GM19239 (cell line): ENCODE results near the gene IL37.
A peak's percentile ranks its signal among the peaks of the same experiment; 100 is the strongest.

Experiments used
- DNase-seq: peaks from one replicate; pipeline ENCODE4 v3.0.0; 2011; ENCODE audit warnings: low spot score; ENCODE audit not compliant: insufficient read length
- FAIRE-seq: peaks from 2 replicates; lab custom pipeline; 2011; peaks lifted over from hg19 to GRCh38; lab: Jason Lieb, UNC

IL37 gene

DNA sequence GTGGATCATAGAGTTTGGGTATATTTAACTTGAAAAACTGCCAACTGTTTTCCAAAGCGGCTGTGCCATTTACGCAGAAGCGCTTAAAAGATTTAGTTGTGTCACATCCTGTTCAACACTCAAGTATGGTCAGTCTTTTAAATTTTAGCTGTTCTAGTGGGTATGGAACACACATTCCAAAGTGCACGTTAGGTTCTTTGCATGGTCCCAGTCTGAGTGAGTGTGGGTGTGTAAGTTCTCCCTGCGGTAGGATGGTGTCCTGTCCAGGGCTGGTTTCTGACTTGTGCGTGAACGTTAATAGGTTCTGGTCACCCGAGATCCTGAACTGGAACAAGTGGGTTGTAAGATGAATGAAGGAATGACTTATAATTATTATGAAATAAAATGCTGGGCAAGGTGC lies 38.5 kb downstream of the IL37 start:
- FAIRE-seq: no peak

GRCh38 chr2:112954364-112954763 lies 43.4 kb downstream of the IL37 start:
- DNase-seq (no peak), FAIRE-seq (no peak)

More for the DNA sequence above, 38.5 kb downstream of the IL37 start:
- no peak for DNase-seq

DNA sequence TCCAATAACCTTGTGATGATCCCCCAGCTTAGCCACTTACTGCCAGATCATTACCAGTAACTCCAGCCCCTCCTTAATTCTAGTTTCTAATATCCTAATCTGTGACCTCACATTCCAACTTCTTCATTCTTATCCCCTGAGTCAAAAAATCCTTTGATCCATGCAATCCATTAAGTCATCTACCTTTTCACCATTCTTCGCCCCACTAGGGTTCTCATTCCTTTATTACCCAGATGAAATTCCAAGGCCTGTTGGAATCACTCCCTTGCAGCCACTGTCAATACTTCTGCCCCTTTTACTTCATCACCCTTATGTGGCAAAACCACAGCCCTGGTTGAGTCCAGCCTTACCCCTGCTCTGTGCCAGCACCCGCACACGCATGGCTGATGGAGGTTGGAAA lies 46.5 kb downstream of the IL37 start:
- no peak for FAIRE-seq
- no peak for DNase-seq

DNA sequence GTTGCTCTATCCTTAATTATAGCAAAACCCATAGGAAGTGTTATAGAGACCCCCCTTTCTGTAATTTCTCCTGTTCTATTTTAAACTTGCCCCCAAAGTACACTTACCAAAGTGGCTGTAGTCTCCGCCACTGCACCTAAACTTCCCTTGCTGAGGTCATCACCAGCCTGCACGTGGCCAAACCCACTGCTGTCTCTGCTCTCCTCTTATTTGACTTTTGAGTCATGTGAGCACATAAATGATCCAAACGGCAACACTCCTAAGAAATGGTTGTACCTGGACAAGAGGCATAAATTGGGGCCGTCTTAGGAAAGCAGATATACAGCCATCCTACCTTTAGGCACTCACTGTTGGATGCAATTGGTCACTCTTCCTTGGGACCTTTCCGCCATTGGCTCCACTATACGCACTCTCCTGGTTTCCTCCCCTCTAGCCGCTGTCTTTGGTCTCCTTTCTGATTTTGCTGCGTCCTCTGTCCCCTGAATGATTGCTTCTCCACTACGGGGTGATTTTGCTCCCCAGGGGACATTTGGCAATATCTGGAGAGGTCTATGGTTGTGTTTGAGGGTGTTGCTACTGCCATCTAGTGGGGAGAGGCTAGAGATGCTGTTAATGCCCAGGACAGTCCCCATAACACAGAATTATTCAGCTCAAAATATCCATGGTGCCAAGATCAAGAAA lies 47.6 kb downstream of the IL37 start:
- DNase-seq: peak; percentile 33
- FAIRE-seq: peak; percentile 86

DNA sequence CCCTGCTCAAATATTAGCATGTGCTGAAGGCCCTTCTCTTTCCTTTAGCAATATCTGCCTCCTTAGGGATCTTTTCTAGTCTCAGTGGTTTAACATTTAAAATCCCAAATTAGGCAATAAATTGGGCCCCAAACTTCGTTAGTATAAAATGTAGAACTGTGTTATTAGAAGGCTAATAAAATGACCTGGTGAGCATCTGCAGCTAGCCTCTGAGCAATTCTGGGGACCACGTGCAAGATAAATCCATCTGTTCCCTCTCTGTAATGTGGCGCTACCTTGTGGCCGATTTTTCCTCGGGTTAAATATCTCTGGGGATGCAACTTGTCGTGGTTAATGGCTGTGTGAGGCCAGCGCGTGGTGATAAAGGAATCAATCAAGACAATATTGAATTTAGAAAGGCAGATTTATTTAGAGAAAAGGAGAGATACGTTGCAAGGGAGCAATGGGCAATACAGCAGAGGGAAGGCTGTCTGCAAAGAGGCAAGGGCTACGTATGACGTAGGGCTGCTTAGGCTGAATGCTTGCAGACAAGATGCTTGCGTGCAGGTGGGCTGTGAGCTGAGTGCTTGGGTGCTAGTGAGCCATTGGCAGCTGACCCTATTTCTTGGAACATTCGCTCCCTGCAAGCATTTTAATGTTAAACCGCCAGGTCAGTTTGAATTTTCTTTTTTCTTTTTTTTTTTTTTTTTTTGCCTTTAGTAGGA lies 48.3 kb downstream of the IL37 start:
- FAIRE-seq (no peak), DNase-seq (no peak)

GRCh38 chr2:112960230-112960825 lies 49.4 kb downstream of the IL37 start:
- no peak for FAIRE-seq

GRCh38 chr2:112962308-112963175 lies 51.6 kb downstream of the IL37 start:
- DNase-seq (no peak), FAIRE-seq (no peak)

More at GRCh38 chr2:112960230-112960825, 49.4 kb downstream of the IL37 start:
- no peak for DNase-seq

- no peak for FAIRE-seq
These were observed 56.1 kb downstream of the IL37 start for GRCh38 chr2:112967023-112967422.

More at GRCh38 chr2:112967023-112967422, 56.1 kb downstream of the IL37 start:
- DNase-seq: no peak
